Uterus (tissue), 4 donors: ENCODE measurements around the gene GAS7. TPM values are rescaled to one million over a fixed set of nuclear protein-coding genes. Genes with fewer than 3 reads are reported as not detected.

Experiments used
- DNase-seq, 2 donors: peaks; one replicate each; pipeline ENCODE4 v3.0.0-alpha.2; 2019 to 2020
- H3K27ac ChIP-seq, 2 donors: fragments of 200-600 bp; sonication (generic); 1 replicate in 1 of 2; 2 replicates in 1 of 2; pipeline ENCODE4 v1.5.1; 2016 to 2018
- H3K27me3 ChIP-seq, 2 donors: fragments of 200-600 bp; sonication (generic); one replicate each; pipeline ENCODE4 v1.5.1; 2018 to 2019; ENCODE audit warnings: control low read depth in 1 of 2
- H3K36me3 ChIP-seq, 2 donors: fragments of 200-600 bp; sonication (generic); one replicate each; pipeline ENCODE4 v1.5.1; 2019; ENCODE audit warnings: control low read depth in 1 of 2
- H3K4me1 ChIP-seq, 2 donors: fragments of 200-600 bp; sonication (generic); one replicate each; pipeline ENCODE4 v1.5.1; 2018 to 2019; ENCODE audit warnings: control low read depth in 1 of 2
- H3K4me3 ChIP-seq, 2 donors: fragments of 200-600 bp; sonication (generic); 1 replicate in 1 of 2; 2 replicates in 1 of 2; pipeline ENCODE4 v1.5.1; 2018 to 2019; ENCODE audit warnings: mild to moderate bottlenecking in 1 of 2
- H3K9me3 ChIP-seq, 2 donors: fragments of 200-600 bp; sonication (generic); one replicate each; pipeline ENCODE4 v1.5.1; 2019; ENCODE audit warnings: control low read depth in 1 of 2
- POLR2A ChIP-seq, 2 donors: fragments of 450-650 bp; IDR thresholded peaks; one replicate each; pipeline ENCODE4 v1.6.1; 2016; ENCODE audit warnings: antibody characterized with exemption in 2 of 2, mild to moderate bottlenecking in 1 of 2, moderate library complexity in 1 of 2
- intact Hi-C: fragments of 100-400 bp; cut with DNase I; formaldehyde crosslinking; loops from one replicate; pipeline ENCODE4 v1.15.1; 2023; ENCODE audit warnings: low total_unique reads
- total RNA-seq, 4 donors: library from RNA; depleted of rRNA in 3 of 4; stranded (reverse); fragments of >200 nt in 3 of 4; gene quantifications; one replicate each; pipeline versions ENCODE4 v1.1.0 to v1.2.4, GENCODE V29; 2014 to 2023
- TF ChIP-seq, protein P1 (sequence below), 4 experiments: fragments of 200-600 bp in 2 of 4; fragments of 450-650 bp in 2 of 4; sonication (generic) in 2 of 4; IDR thresholded peaks; one replicate each; pipeline ENCODE4 v1.5.1; 2016 to 2019; ENCODE audit warnings: antibody characterized with exemption in 4 of 4, mild to moderate bottlenecking in 2 of 4, moderate library complexity in 1 of 4
- donor health status: DM: yes; HTN: yes; CAD: no.

Gene GAS7
- total RNA-seq, 4 donors from 2014 or later: 12.8 to 95.9 (median 40.8) TPM

DNA sequence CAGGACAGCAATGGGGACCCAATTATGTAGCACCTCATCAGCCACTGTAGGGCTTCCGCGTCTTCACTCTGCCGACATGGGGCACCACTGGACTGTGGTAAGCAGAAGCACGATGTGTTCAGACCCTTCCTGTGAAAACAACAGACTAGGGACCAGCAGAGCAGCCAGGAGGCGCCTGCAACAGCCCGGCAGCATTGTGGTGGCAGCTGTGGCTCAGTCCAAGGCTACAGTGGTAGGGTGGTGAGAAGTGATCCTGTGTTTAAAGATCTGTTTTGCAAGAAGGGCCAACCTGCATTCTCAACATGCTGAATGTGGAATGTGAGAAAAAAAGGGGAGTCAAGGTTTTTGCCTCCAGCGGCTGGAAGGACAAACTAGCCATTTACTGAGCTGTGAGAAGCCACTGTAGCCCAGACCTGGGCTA, 80.8 kb downstream of the GAS7 start:
- H3K4me1 ChIP-seq: peaks cover 21% of the 10 kb centered on the region in 2 donors
- no peaks in the 10 kb centered on the region for H3K27me3 ChIP-seq
- peak overlapping the region; percentile 79 to 97 for H3K27ac ChIP-seq
- DNase-seq: no peak
- H3K4me3 ChIP-seq: no peak overlapping the region
- no peaks in the 10 kb centered on the region for H3K36me3 ChIP-seq
- H3K9me3 ChIP-seq: no peaks in the 10 kb centered on the region
- TF ChIP-seq, protein P1, sequence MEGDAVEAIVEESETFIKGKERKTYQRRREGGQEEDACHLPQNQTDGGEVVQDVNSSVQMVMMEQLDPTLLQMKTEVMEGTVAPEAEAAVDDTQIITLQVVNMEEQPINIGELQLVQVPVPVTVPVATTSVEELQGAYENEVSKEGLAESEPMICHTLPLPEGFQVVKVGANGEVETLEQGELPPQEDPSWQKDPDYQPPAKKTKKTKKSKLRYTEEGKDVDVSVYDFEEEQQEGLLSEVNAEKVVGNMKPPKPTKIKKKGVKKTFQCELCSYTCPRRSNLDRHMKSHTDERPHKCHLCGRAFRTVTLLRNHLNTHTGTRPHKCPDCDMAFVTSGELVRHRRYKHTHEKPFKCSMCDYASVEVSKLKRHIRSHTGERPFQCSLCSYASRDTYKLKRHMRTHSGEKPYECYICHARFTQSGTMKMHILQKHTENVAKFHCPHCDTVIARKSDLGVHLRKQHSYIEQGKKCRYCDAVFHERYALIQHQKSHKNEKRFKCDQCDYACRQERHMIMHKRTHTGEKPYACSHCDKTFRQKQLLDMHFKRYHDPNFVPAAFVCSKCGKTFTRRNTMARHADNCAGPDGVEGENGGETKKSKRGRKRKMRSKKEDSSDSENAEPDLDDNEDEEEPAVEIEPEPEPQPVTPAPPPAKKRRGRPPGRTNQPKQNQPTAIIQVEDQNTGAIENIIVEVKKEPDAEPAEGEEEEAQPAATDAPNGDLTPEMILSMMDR (IDR thresholded peaks at IDR 0.05): no peak
- no peak for TF ChIP-seq POLR2A (IDR thresholded peaks at IDR 0.05)
- intact Hi-C loops: no loop called here

DNA sequence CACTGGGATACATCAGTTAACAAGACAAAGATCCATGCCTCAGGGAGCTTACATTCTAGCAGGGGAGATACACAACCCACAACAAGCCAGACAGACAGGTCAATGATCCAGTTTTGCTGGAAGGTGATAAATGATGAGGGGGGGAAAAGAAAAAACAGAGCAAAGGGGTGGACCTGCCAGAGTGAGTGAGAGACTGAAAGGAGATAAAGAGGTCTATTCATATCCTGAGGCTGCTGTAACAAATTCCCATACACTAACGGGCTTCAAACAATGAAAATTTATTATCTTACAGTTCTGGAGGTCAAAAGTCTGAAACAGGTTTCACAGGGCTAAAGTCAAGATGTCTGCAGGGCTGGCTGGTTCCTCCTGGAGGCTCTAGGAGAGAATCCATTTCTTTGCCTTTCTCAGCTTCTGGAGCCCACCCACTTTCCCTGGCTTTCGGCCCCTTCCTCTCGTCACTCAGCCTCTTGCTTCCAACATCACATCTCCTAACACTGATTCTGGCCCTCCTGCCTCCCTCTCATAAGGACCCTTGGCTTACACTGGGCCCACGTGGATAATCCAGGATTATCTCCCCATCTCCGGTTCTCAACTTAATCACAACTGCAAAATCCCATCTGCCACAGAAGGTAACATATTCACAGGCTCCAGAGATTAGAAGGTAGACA, 81.5 kb downstream of the GAS7 start:
- no peak for TF ChIP-seq POLR2A (IDR thresholded peaks at IDR 0.05)
- TF ChIP-seq, protein P1 (IDR thresholded peaks at IDR 0.05): no peak
- Histone ChIP-seq H3K27ac (peak overlapping the region; percentile 79 to 97), H3K36me3 (no peaks in the 10 kb centered on the region), H3K4me3 (no peak overlapping the region), H3K27me3 (no peaks in the 10 kb centered on the region), H3K4me1 (peaks cover 15 to 21% of the 10 kb centered on the region in 2 donors), H3K9me3 (no peaks in the 10 kb centered on the region)
- no peak for DNase-seq
- intact Hi-C loops: no loop called here

DNA sequence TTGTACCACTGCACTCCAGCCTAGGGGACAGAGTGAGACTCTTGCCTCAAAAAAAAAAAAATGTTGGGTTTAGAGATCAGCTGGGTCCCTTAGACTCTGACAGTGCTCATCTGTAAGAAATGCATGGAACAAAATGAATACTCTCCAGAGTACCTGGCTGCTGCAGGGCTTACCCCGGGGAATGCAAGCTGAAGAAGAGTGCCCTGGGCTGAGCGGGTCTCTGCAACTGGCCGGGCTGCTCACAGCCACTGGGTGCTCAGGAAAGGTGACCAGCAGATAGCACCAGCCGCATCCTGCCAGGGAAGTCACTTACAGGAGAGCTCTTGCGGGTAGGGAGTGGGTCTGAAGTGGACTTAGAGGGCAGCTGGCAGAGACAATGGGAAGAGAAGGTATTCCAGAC, 82.1 kb downstream of the GAS7 start:
- no peaks in the 10 kb centered on the region for H3K9me3 ChIP-seq
- TF ChIP-seq, protein P1 (IDR thresholded peaks at IDR 0.05): no peak
- TF ChIP-seq POLR2A (IDR thresholded peaks at IDR 0.05): no peak
- H3K4me3 ChIP-seq: no peak overlapping the region
- H3K4me1 ChIP-seq: peaks cover 11 to 15% of the 10 kb centered on the region in 2 donors
- no peaks in the 10 kb centered on the region for H3K27me3 ChIP-seq
- no peak for DNase-seq
- intact Hi-C loops: no loop called here
- peak overlapping the region; percentile 79 to 97 for H3K27ac ChIP-seq
- H3K36me3 ChIP-seq: no peaks in the 10 kb centered on the region

- DNase-seq: no peak
- TF ChIP-seq, protein P1 (IDR thresholded peaks at IDR 0.05): no peak
- TF ChIP-seq POLR2A (IDR thresholded peaks at IDR 0.05): no peak
- Histone ChIP-seq H3K27me3 (no peaks in the 10 kb centered on the region), H3K4me3 (no peak overlapping the region), H3K4me1 (peaks cover 7 to 8% of the 10 kb centered on the region in 2 donors), H3K27ac (peak overlapping the region; percentile 79 to 97), H3K9me3 (no peaks in the 10 kb centered on the region), H3K36me3 (no peaks in the 10 kb centered on the region)
- intact Hi-C loops: no loop called here
Measured at GRCh38 chr17:10115536-10115932, 82.9 kb downstream of the GAS7 start.

DNA sequence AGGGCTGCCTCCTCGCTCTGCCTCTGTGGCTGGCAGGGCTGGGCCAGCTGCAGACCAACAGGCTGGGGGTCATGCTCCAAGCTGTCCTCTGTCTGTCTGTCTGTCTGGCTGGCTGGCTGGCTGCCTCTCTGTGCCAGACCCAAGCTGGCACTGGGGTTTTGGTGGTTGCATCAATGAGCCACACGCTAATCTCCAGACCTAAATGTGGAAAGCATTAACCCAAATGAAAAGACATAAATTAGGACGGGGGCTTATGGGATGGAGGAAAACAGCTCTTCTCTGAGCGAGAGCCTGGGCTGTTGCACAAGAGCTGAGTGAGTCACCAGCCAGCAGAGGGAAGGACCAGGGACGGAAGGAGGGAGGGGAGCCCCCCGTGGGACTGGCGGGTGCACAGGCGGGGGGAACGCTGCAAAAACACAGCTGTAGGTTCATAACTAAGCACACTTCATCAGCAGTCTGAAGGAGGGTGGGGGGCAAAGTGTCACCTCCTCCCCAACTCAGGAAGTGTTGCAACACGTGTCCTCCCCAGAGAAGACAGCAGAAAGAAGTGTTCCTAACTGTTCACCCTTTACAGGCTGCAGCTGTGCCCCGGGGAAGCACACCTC, 83.4 kb downstream of the GAS7 start:
- Histone ChIP-seq H3K9me3 (no peaks in the 10 kb centered on the region), H3K4me1 (peaks cover 3 to 4% of the 10 kb centered on the region in 2 donors), H3K27ac (peak overlapping the region; percentile 89 to 97), H3K4me3 (peak overlapping the region in 1 of 2 donors; percentile 16), H3K36me3 (no peaks in the 10 kb centered on the region), H3K27me3 (no peaks in the 10 kb centered on the region)
- intact Hi-C loops: no loop called here
- DNase-seq: peak; percentile 97 to 99
- TF ChIP-seq POLR2A (IDR thresholded peaks at IDR 0.05): no peak
- TF ChIP-seq, protein P1 (IDR thresholded peaks at IDR 0.05): peak in 1 of 4 experiments; percentile 4
